Effector CD8-positive, alpha-beta T cell (primary cell): ENCODE results near the gene PSENEN.
"Not testable (repeated sequence)": the region's sequence is repeated elsewhere in the genome, so short reads cannot be mapped to it uniquely, and the experiment has no call there.

Experiments
- DNase-seq: peaks from one replicate; lab custom pipeline; 2025; lab: John Stamatoyannopoulos, UW

The PSENEN gene

GRCh38 chr19:35718345-35719041, 27.0 kb upstream of the PSENEN start:
- peak; percentile 29 for DNase-seq

- no peak for DNase-seq
Measured at GRCh38 chr19:35719402-35720162, 25.9 kb upstream of the PSENEN start.

DNA sequence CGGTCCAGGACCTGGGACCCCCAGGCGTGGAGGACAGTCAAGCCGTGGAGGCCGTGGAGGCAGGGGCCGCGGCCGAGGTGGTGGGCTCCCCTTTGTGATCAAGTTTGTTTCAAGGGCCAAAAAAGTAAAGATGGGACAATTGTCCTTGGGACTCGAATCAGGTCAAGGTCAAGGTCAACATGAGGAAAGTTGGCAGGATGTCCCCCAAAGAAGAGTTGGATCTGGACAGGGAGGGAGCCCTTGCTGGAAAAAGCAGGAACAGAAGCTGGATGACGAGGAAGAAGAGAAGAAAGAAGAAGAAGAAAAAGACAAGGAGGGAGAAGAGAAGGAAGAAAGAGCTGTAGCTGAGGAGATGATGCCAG, 25.3 kb upstream of the PSENEN start:
- DNase-seq: no peak

DNA sequence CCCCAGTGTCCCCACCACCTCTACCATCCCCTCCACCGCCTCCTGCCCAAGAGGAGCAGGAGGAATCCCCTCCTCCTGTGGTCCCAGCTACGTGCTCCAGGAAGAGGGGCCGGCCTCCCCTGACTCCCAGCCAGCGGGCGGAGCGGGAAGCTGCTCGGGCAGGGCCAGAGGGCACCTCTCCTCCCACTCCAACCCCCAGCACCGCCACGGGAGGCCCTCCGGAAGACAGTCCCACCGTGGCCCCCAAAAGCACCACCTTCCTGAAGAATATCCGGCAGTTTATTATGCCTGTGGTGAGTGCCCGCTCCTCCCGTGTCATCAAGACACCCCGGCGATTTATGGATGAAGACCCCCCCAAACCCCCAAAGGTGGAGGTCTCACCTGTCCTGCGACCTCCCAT, 24.8 kb upstream of the PSENEN start:
- DNase-seq: no peak

DNA sequence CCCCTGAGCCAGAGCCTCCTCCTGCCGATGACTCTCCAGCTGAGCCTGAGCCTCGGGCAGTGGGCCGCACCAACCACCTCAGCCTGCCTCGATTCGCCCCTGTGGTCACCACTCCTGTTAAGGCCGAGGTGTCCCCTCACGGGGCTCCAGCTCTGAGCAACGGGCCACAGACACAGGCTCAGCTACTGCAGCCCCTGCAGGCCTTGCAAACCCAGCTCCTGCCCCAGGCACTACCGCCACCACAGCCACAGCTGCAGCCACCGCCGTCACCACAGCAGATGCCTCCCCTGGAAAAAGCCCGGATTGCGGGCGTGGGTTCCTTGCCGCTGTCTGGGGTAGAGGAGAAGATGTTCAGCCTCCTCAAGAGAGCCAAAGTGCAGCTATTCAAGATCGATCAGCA, 24.1 kb upstream of the PSENEN start:
- no peak for DNase-seq

GRCh38 chr19:35722461-35722860, 23.0 kb upstream of the PSENEN start:
- no peak for DNase-seq

DNA sequence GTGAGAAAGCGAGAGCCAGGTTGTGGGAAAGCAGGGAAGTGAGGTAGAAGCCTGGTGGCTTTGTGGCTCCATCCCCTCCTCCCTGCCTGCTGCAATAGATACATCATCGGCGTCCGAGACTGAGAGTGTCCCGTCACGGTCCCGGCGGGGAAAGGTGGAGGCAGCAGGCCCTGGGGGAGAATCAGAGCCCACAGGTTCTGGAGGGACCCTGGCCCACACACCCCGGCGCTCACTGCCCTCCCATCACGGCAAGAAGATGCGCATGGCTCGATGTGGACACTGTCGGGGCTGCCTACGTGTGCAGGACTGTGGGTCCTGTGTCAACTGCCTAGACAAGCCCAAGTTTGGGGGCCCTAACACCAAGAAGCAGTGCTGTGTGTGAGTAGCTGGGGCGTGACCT, 22.6 kb upstream of the PSENEN start:
- no peak for DNase-seq

- no peak for DNase-seq
Measured at GRCh38 chr19:35723671-35724070, 21.8 kb upstream of the PSENEN start.

GRCh38 chr19:35724132-35724531, 21.3 kb upstream of the PSENEN start:
- DNase-seq: not testable (repeated sequence)

GRCh38 chr19:35724560-35724959, 20.9 kb upstream of the PSENEN start:
- DNase-seq: no peak

DNA sequence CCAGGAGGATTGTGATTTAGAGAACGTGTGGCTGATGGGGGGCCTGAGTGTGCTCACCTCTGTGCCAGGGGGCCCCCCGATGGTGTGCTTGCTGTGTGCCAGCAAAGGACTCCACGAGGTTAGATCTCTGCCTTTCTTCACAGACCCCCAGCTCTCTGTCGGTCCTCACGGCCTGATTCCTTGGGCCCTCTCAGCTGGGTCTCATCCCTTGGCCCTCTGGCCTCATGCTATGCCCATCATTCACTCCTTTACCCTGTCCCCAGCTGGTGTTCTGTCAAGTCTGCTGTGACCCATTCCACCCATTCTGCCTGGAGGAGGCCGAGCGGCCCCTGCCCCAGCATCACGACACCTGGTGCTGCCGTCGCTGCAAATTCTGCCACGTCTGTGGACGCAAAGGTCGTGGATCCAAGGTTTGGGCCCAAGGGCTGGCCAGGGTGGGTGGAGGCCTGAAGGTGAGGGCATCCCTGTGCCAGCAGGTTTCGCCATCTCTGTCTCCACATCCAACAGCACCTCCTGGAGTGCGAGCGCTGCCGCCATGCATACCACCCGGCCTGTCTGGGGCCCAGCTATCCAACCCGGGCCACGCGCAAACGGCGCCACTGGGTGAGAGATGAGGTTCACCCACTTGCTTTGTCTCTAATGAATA, 20.1 kb upstream of the PSENEN start:
- no peak for DNase-seq

DNA sequence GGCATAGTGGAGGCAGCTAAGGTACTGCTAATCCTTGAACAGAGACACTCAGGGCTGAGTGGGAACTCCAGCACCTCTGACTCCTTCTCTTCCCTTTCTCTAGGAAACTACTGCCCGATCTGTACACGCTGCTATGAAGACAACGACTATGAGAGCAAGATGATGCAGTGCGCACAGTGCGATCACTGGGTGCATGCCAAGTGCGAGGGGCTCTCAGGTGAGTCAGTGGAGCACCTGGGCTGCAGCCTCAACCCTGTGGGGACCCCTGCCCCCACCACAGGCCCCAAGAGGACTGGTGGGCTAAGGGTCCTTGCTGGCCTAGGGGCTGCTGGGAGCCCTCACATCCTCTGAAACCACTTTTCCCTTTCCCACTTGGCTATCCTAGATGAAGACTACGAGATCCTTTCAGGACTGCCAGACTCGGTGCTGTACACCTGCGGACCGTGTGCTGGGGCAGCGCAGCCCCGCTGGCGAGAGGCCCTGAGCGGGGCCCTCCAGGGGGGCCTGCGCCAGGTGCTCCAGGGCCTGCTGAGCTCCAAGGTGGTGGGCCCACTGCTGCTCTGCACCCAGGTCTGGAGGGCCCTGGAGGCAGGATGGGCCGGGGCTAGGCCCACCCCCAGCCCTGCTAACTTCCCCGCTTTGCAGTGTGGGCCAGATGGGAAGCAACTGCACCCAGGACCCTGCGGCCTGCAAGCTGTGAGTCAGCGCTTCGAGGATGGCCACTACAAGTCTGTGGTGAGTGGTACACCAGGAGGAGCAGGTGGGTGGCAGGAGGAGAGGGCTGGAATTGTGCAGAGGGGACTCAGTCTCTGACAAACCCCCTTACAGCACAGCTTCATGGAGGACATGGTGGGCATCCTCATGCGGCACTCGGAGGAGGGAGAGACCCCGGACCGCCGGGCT, 18.1 kb upstream of the PSENEN start:
- no peak for DNase-seq

DNA sequence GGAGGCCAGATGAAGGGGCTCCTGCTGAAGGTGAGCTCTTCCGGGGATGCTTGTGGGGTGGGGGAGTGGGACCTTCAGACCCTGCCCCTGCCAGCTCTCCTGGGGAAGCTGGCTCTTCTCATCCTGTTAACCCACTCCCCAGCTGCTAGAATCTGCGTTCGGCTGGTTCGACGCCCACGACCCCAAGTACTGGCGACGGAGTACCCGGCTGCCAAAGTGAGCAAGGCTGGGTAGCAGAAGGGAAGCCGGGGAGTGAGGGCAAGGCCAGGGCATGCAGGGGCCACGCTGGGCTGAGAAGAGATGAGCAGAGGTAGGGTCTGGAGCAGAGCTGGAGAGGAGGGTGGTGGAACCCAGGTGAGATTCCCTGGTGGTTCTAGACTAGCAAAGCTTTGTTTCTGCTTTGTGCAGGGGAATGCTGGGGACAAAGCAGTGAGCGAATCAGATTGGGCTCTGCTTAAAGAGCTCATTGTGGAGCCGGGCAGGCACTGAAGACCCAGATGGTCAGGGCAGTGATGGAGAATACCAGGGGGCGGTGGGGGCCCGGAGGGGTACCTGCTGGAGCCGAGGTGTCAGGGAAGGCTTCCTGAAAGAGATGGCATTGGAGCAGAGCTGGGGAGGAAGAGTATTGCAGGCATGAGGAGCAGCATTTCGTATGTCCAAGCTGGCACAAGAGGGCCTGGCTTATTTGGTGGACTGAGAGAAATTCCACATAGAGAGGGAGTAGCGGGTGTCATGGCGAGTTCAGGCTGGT, 17.3 kb upstream of the PSENEN start:
- no peak for DNase-seq

GRCh38 chr19:35729021-35729420, 16.4 kb upstream of the PSENEN start:
- no peak for DNase-seq

GRCh38 chr19:35729763-35730162, 15.7 kb upstream of the PSENEN start:
- no peak for DNase-seq

DNA sequence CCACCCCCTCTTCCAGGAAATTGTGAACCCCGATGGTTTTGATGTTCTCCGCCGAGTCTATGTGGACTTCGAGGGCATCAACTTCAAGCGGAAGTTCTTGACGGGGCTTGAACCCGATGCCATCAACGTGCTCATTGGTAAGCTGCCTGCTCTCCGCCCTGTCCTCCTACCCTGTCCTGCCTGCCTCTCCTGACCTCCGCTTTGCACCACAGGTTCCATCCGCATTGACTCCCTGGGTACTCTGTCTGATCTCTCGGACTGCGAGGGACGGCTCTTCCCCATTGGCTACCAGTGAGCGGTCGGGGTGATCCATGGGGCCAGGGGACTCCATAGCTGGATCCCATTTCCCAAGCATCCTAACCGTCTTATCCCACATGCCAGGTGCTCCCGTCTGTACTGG, 15.1 kb upstream of the PSENEN start:
- DNase-seq: no peak

DNA sequence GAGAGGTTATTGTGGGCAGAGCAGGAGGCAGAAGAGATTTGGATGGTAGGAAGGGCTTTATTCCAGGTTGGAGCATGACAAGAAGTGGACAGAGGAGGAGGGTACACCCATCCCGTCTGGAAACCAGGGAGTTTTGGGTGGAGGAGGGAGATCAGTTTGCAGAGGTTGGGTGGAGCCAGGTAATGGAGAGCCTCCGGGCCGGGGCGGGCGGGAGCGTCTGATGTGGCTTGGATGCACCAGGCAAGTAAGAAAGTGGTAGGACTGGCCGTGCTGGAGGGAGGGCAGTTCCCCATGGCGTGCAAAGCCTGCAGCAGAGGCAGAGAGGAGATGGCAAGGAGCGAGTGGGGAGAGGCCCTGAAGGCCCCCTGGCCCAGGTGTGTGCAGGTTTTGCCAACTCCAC, 14.1 kb upstream of the PSENEN start:
- DNase-seq: no peak

- no peak for DNase-seq
Measured at GRCh38 chr19:35731779-35732405, 13.6 kb upstream of the PSENEN start.

DNA sequence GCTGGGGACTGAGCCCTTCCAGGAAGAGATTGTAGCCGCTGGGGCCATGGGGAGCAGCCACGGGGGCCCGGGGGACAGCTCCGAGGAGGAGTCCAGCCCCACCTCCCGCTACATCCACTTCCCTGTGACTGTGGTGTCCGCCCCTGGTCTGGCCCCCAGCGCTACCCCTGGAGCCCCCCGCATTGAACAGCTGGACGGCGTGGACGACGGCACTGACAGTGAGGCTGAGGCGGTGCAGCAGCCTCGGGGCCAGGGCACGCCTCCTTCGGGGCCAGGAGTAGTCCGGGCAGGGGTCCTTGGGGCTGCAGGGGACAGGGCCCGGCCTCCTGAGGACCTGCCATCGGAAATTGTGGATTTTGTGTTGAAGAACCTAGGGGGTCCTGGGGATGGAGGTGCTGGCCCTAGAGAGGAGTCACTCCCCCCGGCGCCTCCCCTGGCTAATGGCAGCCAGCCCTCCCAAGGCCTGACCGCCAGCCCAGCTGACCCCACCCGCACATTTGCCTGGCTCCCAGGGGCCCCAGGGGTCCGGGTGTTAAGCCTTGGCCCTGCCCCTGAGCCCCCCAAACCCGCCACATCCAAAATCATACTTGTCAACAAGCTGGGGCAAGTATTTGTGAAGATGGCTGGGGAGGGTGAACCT, 12.8 kb upstream of the PSENEN start:
- DNase-seq: no peak
